CD4-positive, alpha-beta memory T cell (primary cell): ENCODE measurements around the gene PI4KA. TPM values are rescaled to one million over a fixed set of nuclear protein-coding genes. Genes with fewer than 3 reads are reported as not detected.
A peak's percentile ranks its signal among the peaks of the same experiment; 100 is the strongest.

Experiments
- CTCF ChIA-PET: fragments of 350-600 bp; sonication (Branson Sonifier 250); formaldehyde crosslinking; loops from one replicate; lab custom pipeline; 2021; ENCODE audit warnings: inconsistent platforms; ENCODE audit not compliant: partially characterized antibody; lab: Charles Lee
- POLR2A ChIA-PET: fragments of 350-600 bp; sonication (Branson Sonifier 250); formaldehyde crosslinking; loops from one replicate; lab custom pipeline; 2021; ENCODE audit not compliant: partially characterized antibody; lab: Charles Lee
- DNase-seq, 5 donors: peaks; one replicate each; pipeline versions ENCODE4 v3.0.0 to v3.0.0-alpha.2; 2020 to 2022; ENCODE audit warnings: mixed read lengths in 1 of 5
- H3K27ac ChIP-seq: one replicate; pipeline ENCODE4 v1.7.0; 2013; ENCODE audit warnings: low read depth, low read length
- H3K27me3 ChIP-seq: 2 replicates; pipeline ENCODE4 v1.7.0; 2013; ENCODE audit warnings: mild to moderate bottlenecking, low read length, moderate library complexity; ENCODE audit not compliant: insufficient read depth
- H3K36me3 ChIP-seq: 2 replicates; pipeline ENCODE4 v1.7.0; 2013; ENCODE audit warnings: mild to moderate bottlenecking, low read length, moderate library complexity; ENCODE audit not compliant: insufficient read depth
- H3K4me1 ChIP-seq: 2 replicates; pipeline ENCODE4 v1.7.0; 2013; ENCODE audit warnings: mild to moderate bottlenecking, low read length, moderate library complexity; ENCODE audit not compliant: insufficient read depth
- H3K4me3 ChIP-seq, 2 donors: one replicate each; pipeline ENCODE4 v1.7.0; 2013; ENCODE audit warnings: low read length in 2 of 2, mild to moderate bottlenecking in 1 of 2
- H3K9me3 ChIP-seq, 2 donors: one replicate each; pipeline ENCODE4 v1.7.0; 2013; ENCODE audit warnings: low read length in 2 of 2, control low read depth in 1 of 2; ENCODE audit not compliant: control insufficient read depth in 1 of 2
- H3K27ac Mint-ChIP-seq, 7 donors: one replicate each; pipeline ENCODE4 v1.8.0; 2020 to 2021; ENCODE audit warnings: mixed read lengths in 7 of 7, mild to moderate bottlenecking in 6 of 7, inconsistent platforms in 3 of 7, moderate library complexity in 3 of 7
- H3K27me3 Mint-ChIP-seq, 2 donors: one replicate each; pipeline ENCODE4 v1.8.0; 2020 to 2021; ENCODE audit warnings: mixed read lengths in 2 of 2
- H3K36me3 Mint-ChIP-seq, 2 donors: one replicate each; pipeline ENCODE4 v1.8.0; 2020 to 2021; ENCODE audit warnings: mixed read lengths in 2 of 2, inconsistent platforms in 1 of 2, mild to moderate bottlenecking in 1 of 2
- H3K4me1 Mint-ChIP-seq, 4 donors: one replicate each; pipeline ENCODE4 v1.8.0; 2020 to 2021; ENCODE audit warnings: mixed read lengths in 4 of 4, mild to moderate bottlenecking in 1 of 4
- H3K4me3 Mint-ChIP-seq, 8 donors: one replicate each; pipeline ENCODE4 v1.8.0; 2020 to 2021; ENCODE audit warnings: mixed read lengths in 8 of 8, mild to moderate bottlenecking in 7 of 8, moderate library complexity in 6 of 8, inconsistent platforms in 3 of 8
- H3K9me3 Mint-ChIP-seq, 8 donors: one replicate each; pipeline ENCODE4 v1.8.0; 2020 to 2021; ENCODE audit warnings: mixed read lengths in 8 of 8, mild to moderate bottlenecking in 5 of 8, inconsistent platforms in 3 of 8, moderate library complexity in 1 of 8
- intact Hi-C: fragments of 100-400 bp; cut with micrococcal nuclease; formaldehyde crosslinking; loops from one replicate; pipeline ENCODE4 v1.15.1; 2023
- polyA plus RNA-seq, 2 donors: library from polyadenylated mRNA; unstranded; fragments of 300-500 nt; fragmentation: Illumina TruSeq; gene quantifications; one replicate each; pipeline ENCODE4 v1.2.3, GENCODE V29; 2021
- total RNA-seq, 2 experiments: library from RNA; stranded (reverse); gene quantifications; one replicate each; pipeline ENCODE4 v1.2.3, GENCODE V29; 2021

The PI4KA gene
- total and polyA plus RNA-seq, 4 experiments from 2014 or later = 31.5 to 145 (median 110) TPM

DNA sequence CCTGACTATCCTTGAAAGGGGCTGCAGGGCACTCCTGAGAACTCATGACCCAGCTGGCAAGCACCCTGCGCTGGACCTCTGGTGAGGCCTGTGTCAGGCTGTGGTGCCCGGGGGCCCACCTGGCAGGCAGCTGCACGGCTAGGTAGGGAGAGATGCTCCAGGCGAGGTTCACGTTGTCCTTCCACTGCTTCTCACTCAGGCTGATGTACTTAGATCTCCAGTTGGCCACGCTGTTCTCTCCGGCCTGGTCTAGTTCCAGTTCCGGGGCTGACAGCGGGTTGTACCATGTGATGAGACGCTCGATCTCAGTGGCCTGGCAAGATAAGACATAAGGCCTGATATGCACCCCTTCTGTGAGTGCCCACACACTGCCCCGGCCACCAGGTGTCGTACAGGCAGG is 129.4 kb downstream of the PI4KA start:
- CTCF ChIA-PET = interaction anchor here (0.9 kb wide), 1 partner anchor 13 kb away, joined by 4 read pairs; no protein-coding TSS in a partner anchor

GRCh38 chr22:20728523-20729190 is 130.0 kb downstream of the PI4KA start:
- H3K4me3 ChIP-seq = no peak overlapping the region
- no peaks in the 10 kb centered on the region for H3K4me1 Mint-ChIP-seq
- H3K9me3 ChIP-seq = no peaks in the 10 kb centered on the region
- DNase-seq = no peak
- no peaks in the 10 kb centered on the region for H3K9me3 Mint-ChIP-seq
- H3K4me3 Mint-ChIP-seq = no peak overlapping the region
- H3K4me1 ChIP-seq = no peaks in the 10 kb centered on the region
- H3K27ac Mint-ChIP-seq = peak overlapping the region in 1 of 7 donors; percentile 36
- H3K36me3 ChIP-seq = peaks cover 38% of the 10 kb centered on the region
- ChIA-PET CTCF (no interaction called here), POLR2A (no interaction called here)
- peaks cover 32 to 56% of the 10 kb centered on the region in 2 donors for H3K36me3 Mint-ChIP-seq
- H3K27me3 Mint-ChIP-seq = no peaks in the 10 kb centered on the region
- intact Hi-C loops = no loop called here
- H3K27ac ChIP-seq = no peak overlapping the region
- H3K27me3 ChIP-seq = no peaks in the 10 kb centered on the region

More for the DNA sequence above, 129.4 kb downstream of the PI4KA start:
- DNase-seq = no peak
- H3K4me3 ChIP-seq = no peak overlapping the region
- Mint-ChIP-seq H3K27ac (peak overlapping the region in 1 of 7 donors; percentile 36), H3K27me3 (no peaks in the 10 kb centered on the region), H3K4me3 (no peak overlapping the region), H3K4me1 (no peaks in the 10 kb centered on the region), H3K36me3 (peaks cover 32 to 56% of the 10 kb centered on the region in 2 donors), H3K9me3 (no peaks in the 10 kb centered on the region)
- no peaks in the 10 kb centered on the region for H3K27me3 ChIP-seq
- no peaks in the 10 kb centered on the region for H3K9me3 ChIP-seq
- intact Hi-C loops = no loop called here
- POLR2A ChIA-PET = no interaction called here
- H3K36me3 ChIP-seq = peaks cover 38% of the 10 kb centered on the region
- H3K4me1 ChIP-seq = no peaks in the 10 kb centered on the region
- H3K27ac ChIP-seq = no peak overlapping the region

DNA sequence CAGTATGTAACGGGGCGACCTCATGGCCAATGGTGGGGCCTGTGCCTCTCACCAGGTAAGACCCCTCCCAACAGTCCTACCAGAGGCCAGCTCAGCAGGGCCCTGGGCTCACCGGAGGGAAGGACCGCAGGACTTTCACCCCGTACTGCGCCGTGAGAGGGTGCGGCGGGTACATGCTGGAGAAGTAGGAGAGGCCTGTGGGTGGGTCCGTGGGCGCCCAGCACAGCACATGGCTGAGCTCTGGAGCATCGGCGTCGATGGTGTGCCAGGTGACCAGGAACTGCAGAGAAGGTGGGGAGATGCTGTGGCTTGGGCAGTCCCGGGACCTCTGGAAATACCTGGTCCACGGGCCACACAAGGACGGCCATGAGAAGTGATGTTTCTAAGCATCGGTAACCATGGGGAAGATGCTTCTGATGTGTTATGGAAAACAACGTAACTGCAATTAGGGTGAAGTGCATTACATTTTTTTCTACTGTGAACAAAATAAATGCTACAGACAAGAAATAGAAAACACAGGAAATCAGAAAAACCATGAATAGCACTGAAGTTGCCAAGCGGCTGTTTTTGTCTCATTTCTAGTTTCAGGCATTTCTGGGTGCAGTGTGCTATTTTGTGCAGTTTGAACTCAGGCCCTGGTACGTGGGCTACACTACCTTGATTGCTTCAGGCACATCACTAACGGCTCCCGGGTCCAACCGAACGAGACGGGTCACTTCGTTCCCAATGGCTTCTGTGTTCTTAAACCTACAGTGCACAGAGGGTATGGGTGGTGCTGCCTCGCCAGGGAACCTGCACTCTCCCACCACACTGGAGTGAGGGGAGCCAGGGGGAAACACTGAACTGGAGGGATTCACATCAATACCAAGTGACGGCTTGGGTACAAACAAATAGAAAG is 131.2 kb downstream of the PI4KA start:
- DNase-seq = no peak
- Mint-ChIP-seq H3K4me3 (no peak overlapping the region), H3K27me3 (no peaks in the 10 kb centered on the region), H3K9me3 (no peaks in the 10 kb centered on the region), H3K36me3 (peaks cover 31 to 53% of the 10 kb centered on the region in 2 donors), H3K4me1 (no peaks in the 10 kb centered on the region), H3K27ac (peak overlapping the region in 2 of 7 donors; percentile 8 to 52)
- no peaks in the 10 kb centered on the region for H3K4me1 ChIP-seq
- H3K27me3 ChIP-seq = no peaks in the 10 kb centered on the region
- no peaks in the 10 kb centered on the region for H3K9me3 ChIP-seq
- no peak overlapping the region for H3K27ac ChIP-seq
- POLR2A ChIA-PET = no interaction called here
- H3K36me3 ChIP-seq = peaks cover 38% of the 10 kb centered on the region
- intact Hi-C loops = no loop called here
- no peak overlapping the region for H3K4me3 ChIP-seq
- CTCF ChIA-PET = no interaction called here

GRCh38 chr22:20725987-20726558 is 132.5 kb downstream of the PI4KA start:
- CTCF ChIA-PET = interaction anchor here (0.9 kb wide), 1 partner anchor 16 kb away, joined by 3 read pairs; no protein-coding TSS in a partner anchor

GRCh38 chr22:20724676-20725454 is 133.7 kb downstream of the PI4KA start:
- DNase-seq = no peak
- no peaks in the 10 kb centered on the region for H3K9me3 ChIP-seq
- CTCF ChIA-PET = interaction anchor here (0.9 kb wide), 1 partner anchor 17 kb away, joined by 3 read pairs; no protein-coding TSS in a partner anchor
- no peak overlapping the region for H3K4me3 Mint-ChIP-seq
- H3K27ac ChIP-seq = no peak overlapping the region
- intact Hi-C loops = no loop called here
- POLR2A ChIA-PET = no interaction called here
- H3K27ac Mint-ChIP-seq = peak overlapping the region in 2 of 7 donors; percentile 24 to 61
- no peaks in the 10 kb centered on the region for H3K4me1 ChIP-seq
- H3K4me1 Mint-ChIP-seq = no peaks in the 10 kb centered on the region
- H3K4me3 ChIP-seq = no peak overlapping the region
- H3K27me3 Mint-ChIP-seq = no peaks in the 10 kb centered on the region
- H3K9me3 Mint-ChIP-seq = no peaks in the 10 kb centered on the region
- H3K27me3 ChIP-seq = no peaks in the 10 kb centered on the region
- peaks cover 44% of the 10 kb centered on the region for H3K36me3 ChIP-seq
- H3K36me3 Mint-ChIP-seq = peaks cover 32 to 61% of the 10 kb centered on the region in 2 donors

More at GRCh38 chr22:20725987-20726558, 132.5 kb downstream of the PI4KA start:
- Mint-ChIP-seq H3K27ac (peak overlapping the region in 1 of 7 donors; percentile 59), H3K4me1 (no peaks in the 10 kb centered on the region), H3K9me3 (no peaks in the 10 kb centered on the region), H3K4me3 (no peak overlapping the region), H3K27me3 (no peaks in the 10 kb centered on the region), H3K36me3 (peaks cover 34 to 54% of the 10 kb centered on the region in 2 donors)
- intact Hi-C loops = no loop called here
- no peak overlapping the region for H3K4me3 ChIP-seq
- DNase-seq = no peak
- no peak overlapping the region for H3K27ac ChIP-seq
- H3K36me3 ChIP-seq = peaks cover 40% of the 10 kb centered on the region
- H3K27me3 ChIP-seq = no peaks in the 10 kb centered on the region
- no peaks in the 10 kb centered on the region for H3K9me3 ChIP-seq
- POLR2A ChIA-PET = no interaction called here
- no peaks in the 10 kb centered on the region for H3K4me1 ChIP-seq

- H3K4me3 ChIP-seq = no peak overlapping the region
- ChIA-PET POLR2A (no interaction called here), CTCF (no interaction called here)
- peaks cover 14% of the 10 kb centered on the region for H3K36me3 ChIP-seq
- DNase-seq = no peak
- no peaks in the 10 kb centered on the region for H3K9me3 ChIP-seq
- Mint-ChIP-seq H3K9me3 (no peaks in the 10 kb centered on the region), H3K27ac (peak overlapping the region in 3 of 7 donors; percentile 22 to 37 (median 36)), H3K4me3 (no peak overlapping the region), H3K27me3 (no peaks in the 10 kb centered on the region), H3K36me3 (peaks cover 12 to 35% of the 10 kb centered on the region in 2 donors), H3K4me1 (no peaks in the 10 kb centered on the region)
- no peak overlapping the region for H3K27ac ChIP-seq
- intact Hi-C loops = no loop called here
- no peaks in the 10 kb centered on the region for H3K4me1 ChIP-seq
- H3K27me3 ChIP-seq = no peaks in the 10 kb centered on the region
Observed at GRCh38 chr22:20721409-20722218, 137.0 kb downstream of the PI4KA start.
